ENCODE data around the gene CCL8.
A peak's percentile ranks its signal among the peaks of the same experiment; 100 is the strongest.

The CCL8 gene

GRCh38 chr17:34291721-34292348 is 27.4 kb upstream of the CCL8 start:
- TF ChIP-seq REST (IDR thresholded peaks at IDR 0.05; ENCODE audit: low read depth): peak; percentile 63
- no peak for TF ChIP-seq FOXM1 (IDR thresholded peaks at IDR 0.05; ENCODE audit: borderline replicate concordance, low read depth)

- TF ChIP-seq NFIC (IDR thresholded peaks at IDR 0.05): no peak
These were observed 20.2 kb upstream of the CCL8 start for GRCh38 chr17:34299027-34299426.

GRCh38 chr17:34299956-34300577 is 19.2 kb upstream of the CCL8 start:
- TF ChIP-seq EP300 (IDR thresholded peaks at IDR 0.05; ENCODE audit: borderline replicate concordance) (no peak), TAF1 (IDR thresholded peaks at IDR 0.05; ENCODE audit: low read depth) (no peak), MAX (IDR thresholded peaks at IDR 0.05) (no peak), TCF12 (IDR thresholded peaks at IDR 0.05; ENCODE audit: low read depth) (no peak), CREB1 (IDR thresholded peaks at IDR 0.05; ENCODE audit: low read depth) (no peak), REST (IDR thresholded peaks at IDR 0.05; ENCODE audit: low read depth) (no peak), NFIC (IDR thresholded peaks at IDR 0.05) (no peak), FOXM1 (IDR thresholded peaks at IDR 0.05; ENCODE audit: borderline replicate concordance, low read depth) (no peak), CEBPB (IDR thresholded peaks at IDR 0.05) (no peak), TEAD4 (IDR thresholded peaks at IDR 0.05) (no peak), USF1 (IDR thresholded peaks at IDR 0.05) (no peak), YY1 (IDR thresholded peaks at IDR 0.05; ENCODE audit: low read depth) (no peak), RAD21 (IDR thresholded peaks at IDR 0.05; ENCODE audit: low read depth) (no peak), EGR1 (IDR thresholded peaks at IDR 0.05) (no peak), ZBTB7A (IDR thresholded peaks at IDR 0.05; ENCODE audit: low read depth) (no peak)

GRCh38 chr17:34300652-34301370 is 18.4 kb upstream of the CCL8 start:
- TF ChIP-seq TEAD4 (IDR thresholded peaks at IDR 0.05) (no peak), EP300 (IDR thresholded peaks at IDR 0.05; ENCODE audit: borderline replicate concordance) (no peak), REST (IDR thresholded peaks at IDR 0.05; ENCODE audit: low read depth) (no peak), FOXM1 (IDR thresholded peaks at IDR 0.05; ENCODE audit: borderline replicate concordance, low read depth) (no peak), MAX (IDR thresholded peaks at IDR 0.05) (no peak), TCF12 (IDR thresholded peaks at IDR 0.05; ENCODE audit: low read depth) (no peak), ZBTB7A (IDR thresholded peaks at IDR 0.05; ENCODE audit: low read depth) (no peak), RAD21 (IDR thresholded peaks at IDR 0.05; ENCODE audit: low read depth) (no peak), NFIC (IDR thresholded peaks at IDR 0.05) (no peak)

- TF ChIP-seq USF1 (IDR thresholded peaks at IDR 0.05): no peak
- TF ChIP-seq TAF1 (IDR thresholded peaks at IDR 0.05; ENCODE audit: low read depth): no peak
- no peak for TF ChIP-seq CEBPB (IDR thresholded peaks at IDR 0.05)
- no peak for TF ChIP-seq MAX (IDR thresholded peaks at IDR 0.05)
- TF ChIP-seq REST (IDR thresholded peaks at IDR 0.05; ENCODE audit: low read depth): no peak
- no peak for TF ChIP-seq RAD21 (IDR thresholded peaks at IDR 0.05; ENCODE audit: low read depth)
- TF ChIP-seq NFIC (IDR thresholded peaks at IDR 0.05): no peak
- no peak for TF ChIP-seq CREB1 (IDR thresholded peaks at IDR 0.05; ENCODE audit: low read depth)
These were observed 17.2 kb upstream of the CCL8 start for GRCh38 chr17:34301986-34302385.
